HG03575 (cell line): ENCODE data around the gene SLC5A4.
"Not testable (repeated sequence)": the region's sequence is repeated elsewhere in the genome, so short reads cannot be mapped to it uniquely, and the experiment has no call there.

Experiments used
- ATAC-seq: cut with Tn5 transposase; IDR thresholded peaks from one replicate; pipeline ENCODE4 v1.9.1; 2021; ENCODE audit not compliant: unreplicated experiment, insufficient number of reproducible peaks, low FRiP score; ENCODE audit errors: extremely low read depth

SLC5A4 gene

GRCh38 chr22:32255217-32255616 is at the start of gene SLC5A4:
Gene SLC5A4, minus strand, starts transcription at chr22:32255347. Its CDS starts 18 bp downstream, at chr22:32255329.
- no peak for ATAC-seq

- ATAC-seq: not testable (repeated sequence)
These were observed 38.8 kb upstream of the SLC5A4 start for GRCh38 chr22:32293921-32294320.

- no peak for ATAC-seq
These were observed 31.2 kb upstream of the SLC5A4 start for GRCh38 chr22:32286290-32286840.

- ATAC-seq: no peak
These were observed 25.9 kb upstream of the SLC5A4 start for GRCh38 chr22:32281072-32281471.

GRCh38 chr22:32275353-32275752 is 20.2 kb upstream of the SLC5A4 start:
- not testable (repeated sequence) for ATAC-seq

GRCh38 chr22:32271389-32271788 is 16.2 kb upstream of the SLC5A4 start:
- ATAC-seq: no peak

- ATAC-seq: no peak
These were observed 15.7 kb upstream of the SLC5A4 start for GRCh38 chr22:32270641-32271369.

- ATAC-seq: no peak
These were observed 14.2 kb upstream of the SLC5A4 start for GRCh38 chr22:32269316-32269715.

GRCh38 chr22:32267011-32267410 is 11.9 kb upstream of the SLC5A4 start:
- ATAC-seq: no peak

GRCh38 chr22:32265882-32266767 is 11.0 kb upstream of the SLC5A4 start:
- no peak for ATAC-seq

- not testable (repeated sequence) for ATAC-seq
These were observed 8.5 kb upstream of the SLC5A4 start for GRCh38 chr22:32263678-32264077.

GRCh38 chr22:32261306-32261705 is 6.2 kb upstream of the SLC5A4 start:
- ATAC-seq: no peak

- no peak for ATAC-seq
These were observed 3.6 kb upstream of the SLC5A4 start for GRCh38 chr22:32258791-32259190.

GRCh38 chr22:32255726-32256125 is 579 bp upstream of the SLC5A4 start:
- ATAC-seq: no peak

- no peak for ATAC-seq
These were observed 5.9 kb downstream of the SLC5A4 start for GRCh38 chr22:32249231-32249630.

GRCh38 chr22:32248276-32248675 is 6.9 kb downstream of the SLC5A4 start:
- no peak for ATAC-seq

GRCh38 chr22:32246166-32246565 is 9.0 kb downstream of the SLC5A4 start:
- no peak for ATAC-seq

- no peak for ATAC-seq
These were observed 10.1 kb downstream of the SLC5A4 start for GRCh38 chr22:32245042-32245441.

- no peak for ATAC-seq
These were observed 10.6 kb downstream of the SLC5A4 start for GRCh38 chr22:32244547-32244946.

- ATAC-seq: no peak
These were observed 14.7 kb downstream of the SLC5A4 start for GRCh38 chr22:32240461-32240860.
